KOPT-K1 (cell line): ENCODE measurements around the gene TMEM127.

ENCODE experiments used
- H3K27ac ChIP-seq: fragments of 200-600 bp; sonication (generic); 2 replicates; pipeline ENCODE4 v1.5.1; 2016; ENCODE audit warnings: antibody characterized with exemption, mild to moderate bottlenecking, low read depth, low read length; ENCODE audit not compliant: poor library complexity, severe bottlenecking
- H3K36me3 ChIP-seq: fragments of 200-600 bp; sonication (generic); 2 replicates; pipeline ENCODE4 v1.5.1; 2017; ENCODE audit warnings: antibody characterized with exemption, mild to moderate bottlenecking, low read length, moderate library complexity; ENCODE audit not compliant: insufficient read depth
- H3K9me3 ChIP-seq: fragments of 200-600 bp; sonication (generic); 2 replicates; pipeline ENCODE4 v1.5.1; 2017; ENCODE audit warnings: antibody characterized with exemption, low read length, mild to moderate bottlenecking; ENCODE audit not compliant: insufficient read depth, poor library complexity, severe bottlenecking

The TMEM127 gene

GRCh38 chr2:96256611-96257113 lies 9.1 kb downstream of the TMEM127 start:
- Histone ChIP-seq H3K27ac (peak overlapping the region; percentile 41), H3K36me3 (peaks cover 85% of the 10 kb centered on the region), H3K9me3 (no peaks in the 10 kb centered on the region)

GRCh38 chr2:96254571-96254970 lies 11.2 kb downstream of the TMEM127 start:
- no peak overlapping the region for H3K27ac ChIP-seq
- no peaks in the 10 kb centered on the region for H3K9me3 ChIP-seq
- peaks cover 82% of the 10 kb centered on the region for H3K36me3 ChIP-seq

- Histone ChIP-seq H3K36me3 (peaks cover 68% of the 10 kb centered on the region), H3K27ac (no peak overlapping the region)
These were observed 12.8 kb downstream of the TMEM127 start for GRCh38 chr2:96253006-96253405.

GRCh38 chr2:96252526-96252925 lies 13.3 kb downstream of the TMEM127 start:
- peaks cover 65% of the 10 kb centered on the region for H3K36me3 ChIP-seq
- H3K27ac ChIP-seq: no peak overlapping the region
- H3K9me3 ChIP-seq: no peaks in the 10 kb centered on the region

More at GRCh38 chr2:96253006-96253405, 12.8 kb downstream of the TMEM127 start:
- H3K9me3 ChIP-seq: no peaks in the 10 kb centered on the region

- Histone ChIP-seq H3K27ac (no peak overlapping the region), H3K36me3 (peaks cover 65% of the 10 kb centered on the region), H3K9me3 (no peaks in the 10 kb centered on the region)
These were observed 14.0 kb downstream of the TMEM127 start for GRCh38 chr2:96251721-96252292.

- peaks cover 55% of the 10 kb centered on the region for H3K36me3 ChIP-seq
- H3K27ac ChIP-seq: no peak overlapping the region
- H3K9me3 ChIP-seq: no peaks in the 10 kb centered on the region
These were observed 15.6 kb downstream of the TMEM127 start for GRCh38 chr2:96250188-96250587.

- no peak overlapping the region for H3K27ac ChIP-seq
- no peaks in the 10 kb centered on the region for H3K9me3 ChIP-seq
- peaks cover 50% of the 10 kb centered on the region for H3K36me3 ChIP-seq
These were observed 16.1 kb downstream of the TMEM127 start for GRCh38 chr2:96249654-96250053.

- H3K36me3 ChIP-seq: peaks cover 40% of the 10 kb centered on the region
- no peak overlapping the region for H3K27ac ChIP-seq
- H3K9me3 ChIP-seq: no peaks in the 10 kb centered on the region
These were observed 17.2 kb downstream of the TMEM127 start for GRCh38 chr2:96248624-96249023.

- H3K27ac ChIP-seq: no peak overlapping the region
- peaks cover 33% of the 10 kb centered on the region for H3K36me3 ChIP-seq
- no peaks in the 10 kb centered on the region for H3K9me3 ChIP-seq
These were observed 17.9 kb downstream of the TMEM127 start for GRCh38 chr2:96247896-96248295.

- Histone ChIP-seq H3K36me3 (peaks cover 24% of the 10 kb centered on the region), H3K27ac (no peak overlapping the region), H3K9me3 (no peaks in the 10 kb centered on the region)
These were observed 18.8 kb downstream of the TMEM127 start for GRCh38 chr2:96247009-96247408.

GRCh38 chr2:96245609-96246390 lies 20.0 kb downstream of the TMEM127 start:
- Histone ChIP-seq H3K9me3 (no peaks in the 10 kb centered on the region), H3K27ac (no peak overlapping the region), H3K36me3 (peaks cover 12% of the 10 kb centered on the region; the same call in 1 of the 2 replicates)

GRCh38 chr2:96243843-96244242 lies 22.0 kb downstream of the TMEM127 start:
- no peak overlapping the region for H3K27ac ChIP-seq
- H3K9me3 ChIP-seq: no peaks in the 10 kb centered on the region
- H3K36me3 ChIP-seq: no peaks in the 10 kb centered on the region

- Histone ChIP-seq H3K27ac (peak overlapping the region; percentile 61), H3K9me3 (no peaks in the 10 kb centered on the region), H3K36me3 (no peaks in the 10 kb centered on the region)
These were observed 23.7 kb downstream of the TMEM127 start for GRCh38 chr2:96241900-96242611.

GRCh38 chr2:96241227-96241626 lies 24.6 kb downstream of the TMEM127 start:
- Histone ChIP-seq H3K27ac (peak overlapping the region; percentile 61), H3K36me3 (no peaks in the 10 kb centered on the region), H3K9me3 (no peaks in the 10 kb centered on the region)

- no peaks in the 10 kb centered on the region for H3K36me3 ChIP-seq
- no peaks in the 10 kb centered on the region for H3K9me3 ChIP-seq
- H3K27ac ChIP-seq: no peak overlapping the region
These were observed 25.3 kb downstream of the TMEM127 start for GRCh38 chr2:96240341-96241038.
